Activated naive CD4-positive, alpha-beta T cell treated with anti-CD3 and anti-CD28 coated beads for 36 hours (primary cell): ENCODE measurements around the gene ANKRD1. TPM values are rescaled to one million over a fixed set of nuclear protein-coding genes. Genes with fewer than 3 reads are reported as not detected.
"Not testable (repeated sequence)": the region's sequence is repeated elsewhere in the genome, so short reads cannot be mapped to it uniquely, and the experiment has no call there.

Experiments
- CTCF ChIA-PET: fragments of 350-600 bp; sonication (Branson Sonifier 250); formaldehyde crosslinking; loops from one replicate; lab custom pipeline; 2021; ENCODE audit warnings: antibody characterized with exemption; lab: Charles Lee
- DNase-seq: peaks from one replicate; pipeline ENCODE4 v3.0.0-alpha.2; 2020
- H3K27ac Mint-ChIP-seq: one replicate; pipeline ENCODE4 v1.8.0; 2021; ENCODE audit warnings: mild to moderate bottlenecking, mixed read lengths
- H3K27me3 Mint-ChIP-seq: one replicate; pipeline ENCODE4 v1.8.0; 2021; ENCODE audit warnings: low read depth, mixed read lengths
- H3K36me3 Mint-ChIP-seq: one replicate; pipeline ENCODE4 v1.8.0; 2021; ENCODE audit warnings: low read depth, mixed read lengths
- H3K4me1 Mint-ChIP-seq: one replicate; pipeline ENCODE4 v1.8.0; 2021; ENCODE audit warnings: low read depth, mixed read lengths
- H3K4me3 Mint-ChIP-seq: one replicate; pipeline ENCODE4 v1.8.0; 2021; ENCODE audit warnings: mild to moderate bottlenecking, moderate library complexity, mixed read lengths
- H3K9me3 Mint-ChIP-seq: one replicate; pipeline ENCODE4 v1.8.0; 2021; ENCODE audit warnings: mixed read lengths
- intact Hi-C: fragments of 100-400 bp; cut with micrococcal nuclease; formaldehyde crosslinking; loops from one replicate; pipeline ENCODE4 v1.15.1; 2023
- total RNA-seq, 2 experiments: library from RNA; stranded (reverse); gene quantifications; one replicate each; pipeline ENCODE4 v1.2.3, GENCODE V29; 2021

ANKRD1 gene
- total RNA-seq, 2 experiments from 2014 or later = not detected

GRCh38 chr10:90916392-90917237, 4.3 kb downstream of the ANKRD1 start:
- intact Hi-C loops = no loop called here
- no peak for DNase-seq
- Mint-ChIP-seq H3K4me3 (no peak overlapping the region), H3K4me1 (peaks cover 2% of the 10 kb centered on the region), H3K9me3 (no peaks in the 10 kb centered on the region), H3K27me3 (peaks cover 2% of the 10 kb centered on the region), H3K36me3 (no peaks in the 10 kb centered on the region), H3K27ac (no peak overlapping the region)
- CTCF ChIA-PET = interaction anchor here (1.1 kb wide), 1 partner anchor 89 kb away, joined by 3 read pairs; no protein-coding TSS in a partner anchor

- CTCF ChIA-PET = no interaction called here
- Mint-ChIP-seq H3K27me3 (no peaks in the 10 kb centered on the region), H3K4me1 (peaks cover 2% of the 10 kb centered on the region), H3K9me3 (no peaks in the 10 kb centered on the region), H3K36me3 (no peaks in the 10 kb centered on the region), H3K4me3 (no peak overlapping the region), H3K27ac (no peak overlapping the region)
- no peak for DNase-seq
- intact Hi-C loops = no loop called here
Measured at GRCh38 chr10:90915766-90916075, 5.2 kb downstream of the ANKRD1 start.

GRCh38 chr10:90914992-90915765, 5.7 kb downstream of the ANKRD1 start:
- intact Hi-C loops = loop anchor here (5.0 kb wide), 1 partner anchor 452 kb away; no protein-coding TSS in a partner anchor
- CTCF ChIA-PET = no interaction called here
- peaks cover 2% of the 10 kb centered on the region for H3K4me1 Mint-ChIP-seq

GRCh38 chr10:90913774-90914420, 7.0 kb downstream of the ANKRD1 start:
- DNase-seq = no peak
- CTCF ChIA-PET = interaction anchor here (1.3 kb wide), 1 partner anchor 210 kb away, joined by 3 read pairs; no protein-coding TSS in a partner anchor
- H3K9me3 Mint-ChIP-seq = no peaks in the 10 kb centered on the region
- intact Hi-C loops = loop anchor here (5.0 kb wide), 1 partner anchor 453 kb away; no protein-coding TSS in a partner anchor
- no peak overlapping the region for H3K4me3 Mint-ChIP-seq
- peaks cover 2% of the 10 kb centered on the region for H3K4me1 Mint-ChIP-seq
- H3K36me3 Mint-ChIP-seq = no peaks in the 10 kb centered on the region
- H3K27me3 Mint-ChIP-seq = no peaks in the 10 kb centered on the region
- H3K27ac Mint-ChIP-seq = no peak overlapping the region

More at GRCh38 chr10:90914992-90915765, 5.7 kb downstream of the ANKRD1 start:
- Mint-ChIP-seq H3K36me3 (no peaks in the 10 kb centered on the region), H3K27ac (no peak overlapping the region), H3K9me3 (no peaks in the 10 kb centered on the region), H3K4me3 (no peak overlapping the region), H3K27me3 (no peaks in the 10 kb centered on the region)
- no peak for DNase-seq

GRCh38 chr10:90912854-90913479, 7.9 kb downstream of the ANKRD1 start:
- no peaks in the 10 kb centered on the region for H3K27me3 Mint-ChIP-seq
- peaks cover 1% of the 10 kb centered on the region for H3K36me3 Mint-ChIP-seq
- no peak overlapping the region for H3K27ac Mint-ChIP-seq
- intact Hi-C loops = loop anchor here (5.0 kb wide), 1 partner anchor 454 kb away; no protein-coding TSS in a partner anchor
- CTCF ChIA-PET = interaction anchor here (1.3 to 2.9 kb wide), 4 partner anchors 10 to 338 kb away, joined by 3 to 36 read pairs (median 16); no protein-coding TSS in a partner anchor
- no peak for DNase-seq
- no peak overlapping the region for H3K4me3 Mint-ChIP-seq
- peaks cover 2% of the 10 kb centered on the region for H3K4me1 Mint-ChIP-seq
- no peaks in the 10 kb centered on the region for H3K9me3 Mint-ChIP-seq

- Mint-ChIP-seq H3K9me3 (no peaks in the 10 kb centered on the region), H3K27me3 (no peaks in the 10 kb centered on the region), H3K27ac (no peak overlapping the region), H3K4me1 (peaks cover 2% of the 10 kb centered on the region), H3K36me3 (peaks cover 6% of the 10 kb centered on the region), H3K4me3 (no peak overlapping the region)
- no peak for DNase-seq
- CTCF ChIA-PET = interaction anchor here (0.6 to 2.9 kb wide), 31 partner anchors 9 to 723 kb away, joined by 3 to 36 read pairs (median 4); no protein-coding TSS in a partner anchor
- intact Hi-C loops = loop anchor here (5.0 kb wide), 1 partner anchor 455 kb away; no protein-coding TSS in a partner anchor
Measured at GRCh38 chr10:90912174-90912573, 8.7 kb downstream of the ANKRD1 start.

GRCh38 chr10:90911133-90912051, 9.5 kb downstream of the ANKRD1 start:
- DNase-seq = peak; percentile 69
- CTCF ChIA-PET = interaction anchor here (0.6 to 2.9 kb wide), 37 partner anchors 8 to 724 kb away, joined by 3 to 36 read pairs (median 4); no protein-coding TSS in a partner anchor
- Mint-ChIP-seq H3K36me3 (peaks cover 13% of the 10 kb centered on the region), H3K27me3 (no peaks in the 10 kb centered on the region), H3K27ac (no peak overlapping the region), H3K4me1 (peaks cover 7% of the 10 kb centered on the region), H3K4me3 (no peak overlapping the region), H3K9me3 (no peaks in the 10 kb centered on the region)
- intact Hi-C loops = loop anchor here (1.0 to 5.0 kb wide), 8 partner anchors 59 to 723 kb away; no protein-coding TSS in a partner anchor

- H3K4me3 Mint-ChIP-seq = no peak overlapping the region
- peaks cover 29% of the 10 kb centered on the region for H3K36me3 Mint-ChIP-seq
- peaks cover 18% of the 10 kb centered on the region for H3K4me1 Mint-ChIP-seq
- intact Hi-C loops = loop anchor here (2.0 kb wide), 1 partner anchor 34 kb away; no protein-coding TSS in a partner anchor
- no peaks in the 10 kb centered on the region for H3K9me3 Mint-ChIP-seq
- no peaks in the 10 kb centered on the region for H3K27me3 Mint-ChIP-seq
- no peak overlapping the region for H3K27ac Mint-ChIP-seq
- CTCF ChIA-PET = no interaction called here
- no peak for DNase-seq
Measured at GRCh38 chr10:90906596-90906995, 14.3 kb downstream of the ANKRD1 start.

- CTCF ChIA-PET = interaction anchor here (1.6 kb wide), 1 partner anchor 100 kb away, joined by 4 read pairs; no protein-coding TSS in a partner anchor
Measured at GRCh38 chr10:90905925-90906324, 15.0 kb downstream of the ANKRD1 start.

GRCh38 chr10:90896916-90897315, 24.0 kb downstream of the ANKRD1 start:
- H3K9me3 Mint-ChIP-seq, intact Hi-C loops, CTCF ChIA-PET, H3K4me3 Mint-ChIP-seq, H3K27me3 Mint-ChIP-seq: not testable (repeated sequence)
- Mint-ChIP-seq H3K36me3 (peaks cover 28% of the 10 kb centered on the region), H3K4me1 (peaks cover 12% of the 10 kb centered on the region), H3K27ac (peak overlapping the region; percentile 19)
- DNase-seq = peak; percentile 17

More at GRCh38 chr10:90905925-90906324, 15.0 kb downstream of the ANKRD1 start:
- no peak for DNase-seq
- no peaks in the 10 kb centered on the region for H3K9me3 Mint-ChIP-seq
- peak overlapping the region; percentile 4 for H3K27ac Mint-ChIP-seq
- H3K27me3 Mint-ChIP-seq = no peaks in the 10 kb centered on the region
- H3K4me1 Mint-ChIP-seq = peaks cover 18% of the 10 kb centered on the region
- no peak overlapping the region for H3K4me3 Mint-ChIP-seq
- peaks cover 29% of the 10 kb centered on the region for H3K36me3 Mint-ChIP-seq
- intact Hi-C loops = loop anchor here (2.0 kb wide), 1 partner anchor 33 kb away; no protein-coding TSS in a partner anchor
